Skeletal muscle tissue (tissue), 4 donors: ENCODE measurements around the gene COL6A3. TPM values are rescaled to one million over a fixed set of nuclear protein-coding genes. Genes with fewer than 3 reads are reported as not detected.

ENCODE experiments used
- H3K27ac ChIP-seq: one replicate; pipeline ENCODE4 v1.7.0; 2013; ENCODE audit warnings: mild to moderate bottlenecking, low read depth, low read length, inconsistent platforms
- H3K27me3 ChIP-seq, 3 donors: one replicate each; pipeline ENCODE4 v1.7.0; 2013; ENCODE audit warnings: low read length in 3 of 3; ENCODE audit not compliant: control insufficient read depth in 3 of 3, insufficient read depth in 3 of 3
- H3K36me3 ChIP-seq, 3 donors: one replicate each; pipeline ENCODE4 v1.7.0; 2013; ENCODE audit warnings: low read length in 3 of 3; ENCODE audit not compliant: control insufficient read depth in 3 of 3, insufficient read depth in 3 of 3
- H3K4me1 ChIP-seq, 3 donors: one replicate each; pipeline ENCODE4 v1.7.0; 2013; ENCODE audit warnings: low read length in 3 of 3, mild to moderate bottlenecking in 3 of 3; ENCODE audit not compliant: control insufficient read depth in 3 of 3, insufficient read depth in 3 of 3
- H3K4me3 ChIP-seq, 3 donors: one replicate each; pipeline ENCODE4 v1.7.0; 2013; ENCODE audit warnings: low read length in 3 of 3
- H3K9ac ChIP-seq, 3 donors: one replicate each; pipeline ENCODE4 v1.7.0; 2013; ENCODE audit warnings: low read length in 3 of 3, mild to moderate bottlenecking in 3 of 3, moderate library complexity in 2 of 3, low read depth in 1 of 3
- H3K9me3 ChIP-seq, 3 donors: one replicate each; pipeline ENCODE4 v1.7.0; 2013; ENCODE audit warnings: low read length in 3 of 3; ENCODE audit not compliant: control insufficient read depth in 3 of 3
- total RNA-seq: library from RNA; depleted of rRNA; stranded (reverse); fragments of >200 nt; gene quantifications from one replicate; pipeline ENCODE4 v1.2.3, GENCODE V29; 2014
- donor health status: Osteomylitis.

COL6A3 gene, protein sequence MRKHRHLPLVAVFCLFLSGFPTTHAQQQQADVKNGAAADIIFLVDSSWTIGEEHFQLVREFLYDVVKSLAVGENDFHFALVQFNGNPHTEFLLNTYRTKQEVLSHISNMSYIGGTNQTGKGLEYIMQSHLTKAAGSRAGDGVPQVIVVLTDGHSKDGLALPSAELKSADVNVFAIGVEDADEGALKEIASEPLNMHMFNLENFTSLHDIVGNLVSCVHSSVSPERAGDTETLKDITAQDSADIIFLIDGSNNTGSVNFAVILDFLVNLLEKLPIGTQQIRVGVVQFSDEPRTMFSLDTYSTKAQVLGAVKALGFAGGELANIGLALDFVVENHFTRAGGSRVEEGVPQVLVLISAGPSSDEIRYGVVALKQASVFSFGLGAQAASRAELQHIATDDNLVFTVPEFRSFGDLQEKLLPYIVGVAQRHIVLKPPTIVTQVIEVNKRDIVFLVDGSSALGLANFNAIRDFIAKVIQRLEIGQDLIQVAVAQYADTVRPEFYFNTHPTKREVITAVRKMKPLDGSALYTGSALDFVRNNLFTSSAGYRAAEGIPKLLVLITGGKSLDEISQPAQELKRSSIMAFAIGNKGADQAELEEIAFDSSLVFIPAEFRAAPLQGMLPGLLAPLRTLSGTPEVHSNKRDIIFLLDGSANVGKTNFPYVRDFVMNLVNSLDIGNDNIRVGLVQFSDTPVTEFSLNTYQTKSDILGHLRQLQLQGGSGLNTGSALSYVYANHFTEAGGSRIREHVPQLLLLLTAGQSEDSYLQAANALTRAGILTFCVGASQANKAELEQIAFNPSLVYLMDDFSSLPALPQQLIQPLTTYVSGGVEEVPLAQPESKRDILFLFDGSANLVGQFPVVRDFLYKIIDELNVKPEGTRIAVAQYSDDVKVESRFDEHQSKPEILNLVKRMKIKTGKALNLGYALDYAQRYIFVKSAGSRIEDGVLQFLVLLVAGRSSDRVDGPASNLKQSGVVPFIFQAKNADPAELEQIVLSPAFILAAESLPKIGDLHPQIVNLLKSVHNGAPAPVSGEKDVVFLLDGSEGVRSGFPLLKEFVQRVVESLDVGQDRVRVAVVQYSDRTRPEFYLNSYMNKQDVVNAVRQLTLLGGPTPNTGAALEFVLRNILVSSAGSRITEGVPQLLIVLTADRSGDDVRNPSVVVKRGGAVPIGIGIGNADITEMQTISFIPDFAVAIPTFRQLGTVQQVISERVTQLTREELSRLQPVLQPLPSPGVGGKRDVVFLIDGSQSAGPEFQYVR (N-terminal part only)
- total RNA-seq, result 365 TPM

DNA sequence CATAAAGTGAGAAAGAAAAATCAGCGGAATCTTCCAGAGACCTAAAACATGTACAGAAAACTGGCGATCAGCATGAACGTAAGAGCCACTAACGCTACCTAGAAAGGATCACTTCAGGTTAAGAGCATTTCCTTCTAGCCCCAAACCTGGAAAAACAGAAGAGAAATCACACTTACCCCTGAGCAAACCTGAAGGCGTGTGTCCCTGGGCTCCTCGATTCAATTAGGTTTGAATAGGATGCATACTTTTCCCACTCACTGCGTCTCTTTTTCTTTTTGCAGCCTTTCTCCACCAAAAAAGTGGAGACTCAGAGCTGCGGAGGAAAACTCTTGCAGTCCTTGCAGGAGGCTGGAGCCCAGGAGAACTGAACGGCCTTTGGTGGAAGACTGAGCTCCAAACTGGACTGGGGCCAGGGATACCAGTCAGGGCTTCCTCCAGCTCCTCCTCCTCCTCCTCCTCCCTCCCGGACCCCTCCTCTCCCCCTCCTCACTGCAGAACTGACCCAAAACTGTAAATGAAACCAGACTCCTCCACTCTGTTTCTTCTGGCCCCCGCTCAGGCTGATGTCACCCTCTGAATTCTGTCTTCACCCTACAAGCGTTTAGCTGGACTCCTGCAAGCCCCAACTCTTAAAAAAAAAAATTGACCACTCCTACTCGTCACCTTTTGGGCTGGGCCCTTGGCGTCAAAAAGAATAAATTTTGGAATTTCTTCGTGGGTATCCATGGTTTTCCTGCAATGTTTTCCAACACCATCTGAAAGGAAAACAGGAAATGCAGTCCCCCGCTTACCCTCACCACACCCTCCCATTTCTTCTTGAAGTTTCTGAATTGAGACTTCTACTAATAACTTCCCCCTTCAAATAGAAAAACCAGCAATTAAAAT lies at the start of gene COL6A3:
Gene COL6A3 (minus strand): TSS at position 388 of the 885 bp plus-strand sequence. CDS start 17,347 bp downstream, outside the sequence.
- no peaks in the 10 kb centered on the region for H3K36me3 ChIP-seq
- peak within 1 kb of the TSS; percentile 54 to 75 (median 64) for H3K4me3 ChIP-seq
- peaks cover 0 to 2% (median 0%) of the 10 kb centered on the region in 3 donors for H3K27me3 ChIP-seq
- H3K4me1 ChIP-seq, result peaks cover 0 to 9% (median 3%) of the 10 kb centered on the region in 3 donors
- no peaks in the 10 kb centered on the region for H3K9me3 ChIP-seq
- peak within 1 kb of the TSS; percentile 69 for H3K27ac ChIP-seq
- peak within 1 kb of the TSS; percentile 59 to 77 (median 69) for H3K9ac ChIP-seq

DNA sequence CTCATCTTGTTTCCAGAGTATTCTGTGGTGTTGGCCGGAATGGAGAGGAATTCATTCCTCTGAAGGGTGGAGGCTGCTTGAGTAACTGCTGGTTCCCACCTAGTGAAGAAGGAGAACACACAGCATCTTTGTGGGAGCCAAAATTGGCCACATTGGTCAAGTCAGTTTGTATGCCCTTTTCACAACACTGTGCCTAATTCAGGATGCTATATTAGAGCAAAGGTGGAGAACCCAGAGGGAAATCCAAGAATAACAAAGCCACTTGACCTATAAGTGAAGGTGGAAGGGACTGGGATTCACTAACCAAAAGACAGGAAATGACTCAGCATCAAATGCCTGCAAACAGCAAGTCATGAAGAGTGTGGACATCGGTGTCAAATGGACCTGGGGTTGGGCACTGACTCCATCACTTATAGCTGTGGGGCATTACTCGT lies 45.8 kb upstream of the COL6A3 start:
- Histone ChIP-seq H3K9me3 (no peaks in the 10 kb centered on the region), H3K4me3 (no peak overlapping the region), H3K27me3 (peaks cover 0 to 3% (median 0%) of the 10 kb centered on the region in 3 donors), H3K4me1 (peaks cover 9 to 29% (median 18%) of the 10 kb centered on the region in 3 donors), H3K36me3 (no peaks in the 10 kb centered on the region), H3K9ac (no peak overlapping the region), H3K27ac (no peak overlapping the region)

DNA sequence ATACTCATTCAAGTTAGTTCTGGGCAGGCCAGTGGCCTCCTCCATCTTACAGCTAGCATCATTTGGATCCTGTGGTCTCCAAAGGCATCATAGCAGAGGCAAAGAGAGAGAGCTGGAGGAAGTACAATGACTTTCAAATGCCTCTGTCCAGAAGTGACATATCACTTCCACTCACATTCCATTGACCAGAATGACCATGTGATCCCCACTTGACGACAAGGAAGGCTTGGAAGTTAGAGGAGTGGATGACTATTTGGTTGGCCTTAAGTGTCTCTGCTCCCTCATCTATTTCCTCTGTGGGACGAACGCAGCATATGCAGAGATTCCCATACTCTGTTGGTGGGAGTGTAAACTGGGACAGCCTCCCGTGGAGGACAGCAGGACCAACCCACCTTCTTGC lies 45.3 kb upstream of the COL6A3 start:
- H3K27ac ChIP-seq, result no peak overlapping the region
- H3K4me1 ChIP-seq, result peaks cover 9 to 29% (median 18%) of the 10 kb centered on the region in 3 donors
- H3K36me3 ChIP-seq, result no peaks in the 10 kb centered on the region
- peaks cover 0 to 3% (median 0%) of the 10 kb centered on the region in 3 donors for H3K27me3 ChIP-seq
- no peaks in the 10 kb centered on the region for H3K9me3 ChIP-seq
- no peak overlapping the region for H3K9ac ChIP-seq
- H3K4me3 ChIP-seq, result no peak overlapping the region

DNA sequence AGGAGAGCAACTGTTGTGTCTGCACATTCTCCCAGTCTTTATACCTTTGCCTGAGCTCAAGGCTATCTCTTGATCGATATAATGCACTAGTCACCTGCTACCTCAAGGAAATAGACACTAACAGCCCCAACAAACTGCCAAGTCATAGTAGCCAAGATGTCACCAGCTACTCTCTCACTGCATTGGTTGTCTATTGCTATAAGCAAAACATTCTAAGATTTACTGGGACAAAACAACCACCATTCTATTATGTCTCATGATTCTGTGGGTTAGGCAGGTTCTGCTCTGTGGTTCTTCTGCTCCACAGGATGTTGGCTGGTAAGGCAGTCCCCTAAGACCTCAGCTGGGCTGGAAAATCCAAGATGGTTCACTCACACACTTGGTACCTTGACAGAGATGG lies 44.6 kb upstream of the COL6A3 start:
- Histone ChIP-seq H3K36me3 (no peaks in the 10 kb centered on the region), H3K27me3 (peaks cover 0 to 5% (median 0%) of the 10 kb centered on the region in 3 donors), H3K4me1 (peaks cover 9 to 29% (median 20%) of the 10 kb centered on the region in 3 donors), H3K9ac (no peak overlapping the region), H3K4me3 (no peak overlapping the region), H3K9me3 (no peaks in the 10 kb centered on the region), H3K27ac (no peak overlapping the region)

DNA sequence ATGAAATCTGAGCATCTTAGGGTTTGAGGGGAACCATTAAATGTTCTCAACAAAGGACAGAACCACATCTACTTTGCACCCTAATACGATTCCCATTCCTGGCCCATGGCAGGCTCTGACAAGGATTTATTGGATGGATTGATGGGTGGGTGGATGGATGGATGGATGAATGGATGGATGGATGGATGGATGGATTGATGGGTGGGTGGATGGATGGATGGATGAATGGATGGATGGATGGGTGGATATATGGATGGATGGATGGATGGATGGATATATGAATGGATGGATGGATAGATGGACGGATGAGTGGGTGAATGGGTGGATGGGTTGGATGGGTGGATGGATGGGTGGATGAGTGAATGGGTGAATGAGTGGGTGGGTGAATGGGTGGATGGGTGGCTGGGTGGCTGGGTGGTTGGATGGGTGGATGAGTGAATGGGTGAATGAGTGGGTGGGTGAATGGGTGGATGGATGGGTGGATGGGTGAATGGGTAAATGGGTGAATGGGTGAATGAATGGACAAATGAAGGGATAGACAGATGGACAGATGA lies 43.5 kb upstream of the COL6A3 start:
- H3K27ac ChIP-seq, result no peak overlapping the region
- no peak overlapping the region for H3K9ac ChIP-seq
- peaks cover 9 to 29% (median 26%) of the 10 kb centered on the region in 3 donors for H3K4me1 ChIP-seq
- no peak overlapping the region for H3K4me3 ChIP-seq
- H3K9me3 ChIP-seq, result no peaks in the 10 kb centered on the region
- H3K27me3 ChIP-seq, result peaks cover 0 to 7% (median 0%) of the 10 kb centered on the region in 3 donors
- H3K36me3 ChIP-seq, result no peaks in the 10 kb centered on the region

DNA sequence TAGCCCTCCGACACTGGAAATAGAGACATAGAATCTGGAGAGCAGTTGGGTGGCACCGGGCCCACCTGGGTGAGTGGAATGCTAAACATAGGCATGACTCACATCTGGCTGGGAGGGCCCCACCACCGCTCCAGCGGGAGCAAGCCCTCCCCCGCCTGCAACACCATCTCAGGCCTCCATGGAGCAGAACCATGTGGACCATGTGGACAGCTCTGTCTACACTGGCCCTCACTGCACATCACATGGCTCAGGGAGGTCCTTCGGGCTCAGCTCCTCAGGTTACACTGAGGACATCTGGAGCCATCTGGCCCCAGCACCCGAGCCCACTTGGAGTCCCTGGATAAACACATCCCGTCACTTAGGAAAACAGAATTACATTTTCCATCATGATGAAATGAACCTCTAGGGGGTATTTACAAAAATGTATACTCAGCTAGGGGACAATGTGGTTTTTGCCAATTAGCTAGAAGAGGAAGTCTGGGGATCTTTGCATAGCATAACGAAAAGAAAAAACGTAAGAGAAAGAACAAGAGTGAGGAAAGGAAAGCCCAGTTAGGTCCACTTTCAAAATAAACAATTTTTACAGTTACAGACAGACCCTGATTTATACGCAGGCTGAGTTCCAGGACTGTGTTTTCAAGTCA lies 42.4 kb upstream of the COL6A3 start:
- Histone ChIP-seq H3K27ac (peak overlapping the region; percentile 71), H3K4me3 (peak overlapping the region in 1 of 3 donors; percentile 38), H3K36me3 (no peaks in the 10 kb centered on the region), H3K9ac (peak overlapping the region in 1 of 3 donors; percentile 43), H3K27me3 (peaks cover 0 to 9% (median 0%) of the 10 kb centered on the region in 3 donors), H3K4me1 (peaks cover 18 to 35% (median 29%) of the 10 kb centered on the region in 3 donors), H3K9me3 (no peaks in the 10 kb centered on the region)

DNA sequence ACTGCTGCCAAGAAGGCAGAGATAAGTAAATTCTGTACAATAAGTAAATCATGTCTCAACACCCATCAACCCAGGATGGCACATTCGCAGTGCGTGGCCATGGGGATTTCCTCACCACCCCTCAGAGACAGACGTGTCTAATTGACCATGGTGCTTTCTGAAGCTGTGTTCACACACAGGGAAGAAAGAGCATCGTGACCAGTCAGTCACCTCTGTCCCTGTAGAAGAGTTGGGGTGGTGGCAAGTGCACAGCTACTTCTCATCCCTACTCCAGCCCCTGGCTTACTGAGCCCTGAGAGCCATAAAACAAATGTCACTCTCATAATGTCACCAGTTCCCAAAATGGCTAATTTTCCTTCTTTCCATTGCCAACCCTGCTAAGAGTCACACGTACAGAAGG lies 41.8 kb upstream of the COL6A3 start:
- H3K27ac ChIP-seq, result peak overlapping the region; percentile 71
- H3K9ac ChIP-seq, result peak overlapping the region in 1 of 3 donors; percentile 43

DNA sequence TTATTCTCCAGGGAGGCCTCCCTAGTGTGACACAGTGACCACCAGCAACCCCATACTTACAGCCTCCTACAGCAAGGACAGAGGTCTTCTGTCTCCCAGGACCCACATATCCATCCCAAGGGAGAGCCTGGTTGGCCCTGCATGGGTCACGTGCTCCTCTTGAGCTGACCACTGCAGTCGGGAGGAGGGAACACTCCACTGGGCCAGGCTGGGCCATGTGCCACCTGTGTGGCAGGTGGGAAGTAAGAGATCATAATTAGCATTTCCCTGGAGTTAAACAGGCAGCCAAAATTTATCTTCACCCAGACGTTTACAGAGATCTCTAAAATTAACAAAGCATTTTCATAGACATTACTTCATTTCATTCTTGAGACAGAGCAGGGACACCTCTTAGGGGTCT lies 39.7 kb upstream of the COL6A3 start:
- no peaks in the 10 kb centered on the region for H3K9me3 ChIP-seq
- H3K36me3 ChIP-seq, result no peaks in the 10 kb centered on the region
- H3K27ac ChIP-seq, result no peak overlapping the region
- peaks cover 0 to 9% (median 0%) of the 10 kb centered on the region in 3 donors for H3K27me3 ChIP-seq
- H3K4me1 ChIP-seq, result peaks cover 41 to 59% (median 44%) of the 10 kb centered on the region in 3 donors
- H3K4me3 ChIP-seq, result no peak overlapping the region
- no peak overlapping the region for H3K9ac ChIP-seq

More for the DNA sequence above, 41.8 kb upstream of the COL6A3 start:
- Histone ChIP-seq H3K9me3 (no peaks in the 10 kb centered on the region), H3K36me3 (no peaks in the 10 kb centered on the region), H3K27me3 (peaks cover 0 to 9% (median 0%) of the 10 kb centered on the region in 3 donors), H3K4me3 (peak overlapping the region in 1 of 3 donors; percentile 42), H3K4me1 (peaks cover 23 to 38% (median 31%) of the 10 kb centered on the region in 3 donors)
